Activated T-cell treated with anti-CD3 and anti-CD28 coated beads, Interleukin-2, amount 50 U/mL, for 4 hours (primary cell): Measurements from ENCODE around the gene PROB1. TPM values are rescaled to one million over a fixed set of nuclear protein-coding genes. Genes with fewer than 3 reads are reported as not detected.
A peak's percentile ranks its signal among the peaks of the same experiment; 100 is the strongest.

Source experiments
- ATAC-seq, 2 donors: fragments of 200-7000 bp; cut with Tn5 transposase; one replicate each; pipeline ENCODE4 v1.10.0; 2021
- DNase-seq: peaks from one replicate; pipeline ENCODE4 v3.0.0-alpha.2; 2020
- H3K27me3 Mint-ChIP-seq: one replicate; pipeline ENCODE4 v1.8.0; 2021; ENCODE audit warnings: low read depth, mixed read lengths
- H3K36me3 Mint-ChIP-seq: one replicate; pipeline ENCODE4 v1.8.0; 2022; ENCODE audit warnings: mixed read lengths; ENCODE audit not compliant: insufficient read depth
- H3K4me1 Mint-ChIP-seq: one replicate; pipeline ENCODE4 v1.8.0; 2021; ENCODE audit warnings: low read depth, mixed read lengths
- H3K4me3 Mint-ChIP-seq: one replicate; pipeline ENCODE4 v1.8.0; 2021; ENCODE audit warnings: mild to moderate bottlenecking, moderate library complexity, mixed read lengths
- H3K9me3 Mint-ChIP-seq: one replicate; pipeline ENCODE4 v1.8.0; 2021; ENCODE audit warnings: mixed read lengths
- total RNA-seq, 3 donors: library from RNA; stranded (reverse); gene quantifications; one replicate each; pipeline ENCODE4 v1.2.1, GENCODE V29; 2021

The PROB1 gene
- total RNA-seq, 3 donors from 2014 or later: 2.2 to 4.8 (median 4.1) TPM

DNA sequence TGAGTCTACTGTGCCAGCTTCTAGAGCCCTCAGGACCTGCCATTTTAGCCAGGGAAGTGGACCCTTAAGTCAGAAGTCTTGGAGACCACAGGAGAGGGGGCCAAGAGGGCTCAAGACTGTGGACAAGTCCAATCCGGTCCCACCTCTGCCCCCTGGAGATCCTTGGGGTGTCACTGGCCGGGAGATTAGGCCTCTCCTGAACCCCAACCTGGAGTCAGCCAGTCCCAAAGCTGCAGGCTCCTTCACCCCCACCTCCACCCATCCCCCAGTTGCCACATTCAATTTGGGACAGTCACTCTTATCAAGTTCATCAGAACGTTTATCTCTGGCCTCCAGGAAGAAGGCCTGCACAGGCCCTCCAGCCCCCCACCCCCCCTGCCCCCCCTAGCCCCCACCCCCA is 12.1 kb downstream of the PROB1 start:
- no peaks in the 10 kb centered on the region for H3K9me3 Mint-ChIP-seq
- ATAC-seq (no peak), DNase-seq (no peak)
- peaks cover 28% of the 10 kb centered on the region for H3K4me1 Mint-ChIP-seq
- no peaks in the 10 kb centered on the region for H3K27me3 Mint-ChIP-seq
- no peaks in the 10 kb centered on the region for H3K36me3 Mint-ChIP-seq
- H3K4me3 Mint-ChIP-seq: no peak overlapping the region

GRCh38 chr5:139381837-139382761 is 12.8 kb downstream of the PROB1 start:
- H3K4me1 Mint-ChIP-seq: peaks cover 28% of the 10 kb centered on the region
- no peak overlapping the region for H3K4me3 Mint-ChIP-seq
- H3K9me3 Mint-ChIP-seq: no peaks in the 10 kb centered on the region
- DNase-seq (no peak), ATAC-seq (no peak)
- H3K27me3 Mint-ChIP-seq: no peaks in the 10 kb centered on the region
- H3K36me3 Mint-ChIP-seq: peaks cover 2% of the 10 kb centered on the region

- no peaks in the 10 kb centered on the region for H3K9me3 Mint-ChIP-seq
- peaks cover 11% of the 10 kb centered on the region for H3K4me1 Mint-ChIP-seq
- peaks cover 3% of the 10 kb centered on the region for H3K36me3 Mint-ChIP-seq
- ATAC-seq (no peak), DNase-seq (no peak)
- H3K27me3 Mint-ChIP-seq: no peaks in the 10 kb centered on the region
- no peak overlapping the region for H3K4me3 Mint-ChIP-seq
These were observed 15.1 kb downstream of the PROB1 start for GRCh38 chr5:139379626-139380449.

DNA sequence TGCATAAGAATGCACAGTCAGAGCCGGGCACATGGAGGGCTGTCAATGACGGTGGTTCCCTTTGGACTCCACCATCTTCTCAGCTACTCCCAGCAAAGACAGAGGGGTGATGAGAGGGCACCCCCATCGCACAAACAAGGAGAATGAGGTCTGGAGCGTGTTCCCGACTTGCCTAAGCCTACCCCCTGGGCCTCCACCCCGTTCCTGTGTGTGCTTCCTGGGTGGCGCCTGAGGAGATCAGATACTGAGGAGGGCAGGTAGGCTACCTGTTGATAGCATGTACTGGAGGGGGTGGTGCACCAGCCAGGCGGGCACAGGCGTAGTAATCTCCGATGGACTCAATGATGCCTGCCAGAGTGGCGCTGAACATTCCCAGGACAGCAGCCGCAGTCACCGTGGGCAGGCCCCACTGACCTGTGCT is 16.0 kb downstream of the PROB1 start:
- H3K36me3 Mint-ChIP-seq: peaks cover 5% of the 10 kb centered on the region
- H3K27me3 Mint-ChIP-seq: no peaks in the 10 kb centered on the region
- H3K4me3 Mint-ChIP-seq: no peak overlapping the region
- H3K4me1 Mint-ChIP-seq: peaks cover 4% of the 10 kb centered on the region
- no peaks in the 10 kb centered on the region for H3K9me3 Mint-ChIP-seq
- DNase-seq: no peak
- ATAC-seq: no peak

GRCh38 chr5:139378101-139378825 is 16.6 kb downstream of the PROB1 start:
- Mint-ChIP-seq H3K4me3 (no peak overlapping the region), H3K9me3 (no peaks in the 10 kb centered on the region), H3K4me1 (no peaks in the 10 kb centered on the region), H3K36me3 (peaks cover 5% of the 10 kb centered on the region), H3K27me3 (no peaks in the 10 kb centered on the region)
- DNase-seq: no peak
- ATAC-seq: no peak

DNA sequence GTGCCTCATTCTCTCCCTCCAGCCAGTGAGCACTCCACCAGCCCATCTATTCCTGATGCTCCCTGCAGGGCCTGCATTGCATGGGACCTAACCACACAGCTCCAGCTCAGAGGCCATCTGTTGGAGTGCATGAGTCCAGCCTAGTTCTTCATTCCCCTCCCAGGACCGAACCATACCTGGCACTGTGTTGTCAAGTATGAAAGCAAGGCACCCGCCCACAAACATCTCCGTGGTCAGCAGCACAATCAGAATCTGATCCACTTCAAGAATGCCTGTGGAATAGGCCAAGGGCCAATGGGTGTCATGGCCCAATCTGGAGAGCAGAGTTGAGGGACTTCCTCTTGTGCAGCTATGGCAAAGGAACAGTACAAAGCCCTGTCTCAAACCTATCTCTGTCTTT is 17.7 kb downstream of the PROB1 start:
- ATAC-seq: no peak
- Mint-ChIP-seq H3K27me3 (no peaks in the 10 kb centered on the region), H3K4me1 (no peaks in the 10 kb centered on the region), H3K4me3 (no peak overlapping the region), H3K36me3 (peaks cover 6% of the 10 kb centered on the region), H3K9me3 (no peaks in the 10 kb centered on the region)
- DNase-seq: no peak

DNA sequence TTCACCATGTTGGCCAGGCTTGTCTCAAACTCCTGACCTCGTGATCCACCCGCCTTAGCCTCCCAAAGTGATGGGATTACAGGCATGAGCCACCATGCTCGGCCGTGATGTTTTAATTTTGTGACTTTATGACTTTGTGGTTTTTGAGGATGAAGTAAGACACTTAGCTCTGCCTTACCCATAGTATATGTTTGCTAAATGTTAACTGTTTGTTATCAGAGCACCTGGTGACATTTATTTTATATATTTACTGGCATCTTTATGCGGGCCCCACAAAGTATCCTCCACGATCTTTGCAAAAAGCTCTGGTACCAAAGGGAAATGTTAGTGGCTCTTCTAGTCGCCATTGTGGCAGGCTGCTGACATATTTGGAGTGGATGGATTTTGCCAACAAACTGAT is 18.5 kb downstream of the PROB1 start:
- H3K27me3 Mint-ChIP-seq: no peaks in the 10 kb centered on the region
- no peak for DNase-seq
- no peak overlapping the region for H3K4me3 Mint-ChIP-seq
- no peak for ATAC-seq
- peaks cover 5% of the 10 kb centered on the region for H3K4me1 Mint-ChIP-seq
- H3K9me3 Mint-ChIP-seq: no peaks in the 10 kb centered on the region
- H3K36me3 Mint-ChIP-seq: peaks cover 10% of the 10 kb centered on the region

DNA sequence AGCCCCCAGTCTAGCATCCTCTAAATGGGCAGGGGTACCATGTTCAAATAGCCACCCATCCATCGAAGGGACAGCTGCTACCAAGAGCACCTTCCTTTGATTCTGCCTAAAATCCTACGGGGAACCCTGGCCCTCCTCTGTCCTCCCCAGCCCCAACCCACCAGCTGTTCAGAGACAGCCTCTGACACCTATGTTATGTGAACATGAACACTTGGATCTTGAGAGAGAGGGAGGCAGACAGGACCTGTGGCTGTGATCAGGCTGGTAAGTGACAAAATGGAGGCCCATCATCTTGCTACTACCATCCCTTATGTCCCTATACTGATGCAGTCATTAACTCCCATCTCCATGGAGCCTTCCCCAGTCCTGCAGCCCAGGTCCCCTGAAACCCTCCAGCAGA is 20.0 kb downstream of the PROB1 start:
- peaks cover 10% of the 10 kb centered on the region for H3K36me3 Mint-ChIP-seq
- H3K4me1 Mint-ChIP-seq: peaks cover 5% of the 10 kb centered on the region
- DNase-seq: no peak
- H3K27me3 Mint-ChIP-seq: no peaks in the 10 kb centered on the region
- no peaks in the 10 kb centered on the region for H3K9me3 Mint-ChIP-seq
- no peak overlapping the region for H3K4me3 Mint-ChIP-seq
- no peak for ATAC-seq

- Mint-ChIP-seq H3K9me3 (no peaks in the 10 kb centered on the region), H3K4me1 (peaks cover 5% of the 10 kb centered on the region), H3K36me3 (peaks cover 10% of the 10 kb centered on the region), H3K27me3 (no peaks in the 10 kb centered on the region), H3K4me3 (no peak overlapping the region)
- ATAC-seq: no peak
- no peak for DNase-seq
These were observed 23.1 kb downstream of the PROB1 start for GRCh38 chr5:139371482-139372435.

GRCh38 chr5:139369181-139369580 is 25.7 kb downstream of the PROB1 start:
- ATAC-seq (no peak), DNase-seq (no peak)
- Mint-ChIP-seq H3K27me3 (no peaks in the 10 kb centered on the region), H3K4me3 (no peak overlapping the region), H3K9me3 (no peaks in the 10 kb centered on the region), H3K36me3 (peaks cover 20% of the 10 kb centered on the region), H3K4me1 (peaks cover 5% of the 10 kb centered on the region)

- no peaks in the 10 kb centered on the region for H3K27me3 Mint-ChIP-seq
- peaks cover 26% of the 10 kb centered on the region for H3K36me3 Mint-ChIP-seq
- H3K9me3 Mint-ChIP-seq: no peaks in the 10 kb centered on the region
- peaks cover 5% of the 10 kb centered on the region for H3K4me1 Mint-ChIP-seq
- H3K4me3 Mint-ChIP-seq: no peak overlapping the region
- ATAC-seq (no peak), DNase-seq (no peak)
These were observed 26.3 kb downstream of the PROB1 start for GRCh38 chr5:139368613-139369012.

GRCh38 chr5:139364466-139364865 is 30.4 kb downstream of the PROB1 start:
- no peaks in the 10 kb centered on the region for H3K27me3 Mint-ChIP-seq
- DNase-seq (no peak), ATAC-seq (no peak)
- no peaks in the 10 kb centered on the region for H3K9me3 Mint-ChIP-seq
- no peak overlapping the region for H3K4me3 Mint-ChIP-seq
- H3K36me3 Mint-ChIP-seq: peaks cover 23% of the 10 kb centered on the region
- peaks cover 2% of the 10 kb centered on the region for H3K4me1 Mint-ChIP-seq

GRCh38 chr5:139363937-139364336 is 31.0 kb downstream of the PROB1 start:
- DNase-seq (no peak), ATAC-seq (peak in 1 of 2 donors; percentile 25)
- no peaks in the 10 kb centered on the region for H3K27me3 Mint-ChIP-seq
- no peak overlapping the region for H3K4me3 Mint-ChIP-seq
- H3K4me1 Mint-ChIP-seq: peaks cover 2% of the 10 kb centered on the region
- H3K36me3 Mint-ChIP-seq: peaks cover 23% of the 10 kb centered on the region
- H3K9me3 Mint-ChIP-seq: no peaks in the 10 kb centered on the region
